OCI-LY1 (cell line): ENCODE data around the gene RPE65.

Experiments used
- H2AFZ ChIP-seq: fragments of 200-600 bp; sonication (generic), shearing (Covaris generic); 2 replicates; pipeline ENCODE4 v1.6.0; 2014; ENCODE audit warnings: antibody characterized with exemption, mild to moderate bottlenecking, low read length
- H3F3A ChIP-seq: fragments of 200-600 bp; sonication (generic), shearing (Covaris generic); 2 replicates; pipeline ENCODE4 v1.6.0; 2014; ENCODE audit warnings: mild to moderate bottlenecking, antibody characterized with exemption, low read length, moderate library complexity; ENCODE audit not compliant: insufficient read depth
- H3K27ac ChIP-seq: fragments of 200-600 bp; sonication (generic); 2 replicates; pipeline ENCODE4 v1.5.1; 2014; ENCODE audit warnings: low read length, mixed run types, mild to moderate bottlenecking, low read depth; ENCODE audit not compliant: poor library complexity, severe bottlenecking
- H3K27me3 ChIP-seq: fragments of 200-600 bp; sonication (generic); 2 replicates; pipeline ENCODE4 v1.6.0; 2014; ENCODE audit warnings: antibody characterized with exemption, mild to moderate bottlenecking, low read length, moderate library complexity; ENCODE audit not compliant: insufficient read depth
- H3K36me3 ChIP-seq: fragments of 200-600 bp; sonication (generic); 2 replicates; pipeline ENCODE4 v1.6.1; 2014; ENCODE audit warnings: mild to moderate bottlenecking, antibody characterized with exemption, low read length, moderate library complexity, mixed read lengths; ENCODE audit not compliant: insufficient read depth
- H3K4me1 ChIP-seq: fragments of 200-600 bp; sonication (generic); 2 replicates; pipeline ENCODE4 v1.5.1; 2014; ENCODE audit warnings: mild to moderate bottlenecking, low read length, moderate library complexity; ENCODE audit not compliant: insufficient read depth, severe bottlenecking
- H3K4me2 ChIP-seq: fragments of 200-600 bp; sonication (generic), shearing (Covaris generic); 2 replicates; pipeline ENCODE4 v1.6.1; 2014; ENCODE audit warnings: low read length
- H3K4me3 ChIP-seq: fragments of 200-600 bp; sonication (generic); 2 replicates; pipeline ENCODE4 v1.5.1; 2014; ENCODE audit warnings: low read length, low read depth, mild to moderate bottlenecking, mixed read lengths; ENCODE audit not compliant: poor library complexity, severe bottlenecking
- H3K79me2 ChIP-seq: fragments of 200-600 bp; shearing (Covaris generic); 2 replicates; pipeline ENCODE4 v1.6.1; 2016; ENCODE audit warnings: mixed run types, low read length, mixed read lengths; ENCODE audit not compliant: insufficient read depth
- H3K9ac ChIP-seq: fragments of 200-600 bp; sonication (generic), shearing (Covaris generic); 2 replicates; pipeline ENCODE4 v1.6.1; 2014; ENCODE audit warnings: mild to moderate bottlenecking, low read length, mixed read lengths
- H3K9me2 ChIP-seq: fragments of 200-600 bp; sonication (generic), shearing (Covaris generic); 2 replicates; pipeline ENCODE4 v1.6.1; 2014; ENCODE audit warnings: low read depth, mild to moderate bottlenecking, low read length, mixed read lengths
- H3K9me3 ChIP-seq: fragments of 200-600 bp; shearing (Covaris generic); 2 replicates; pipeline ENCODE4 v1.6.1; 2014; ENCODE audit warnings: low read length, mixed read lengths
- H4K20me1 ChIP-seq: fragments of 200-600 bp; sonication (generic), shearing (Covaris generic); 2 replicates; pipeline ENCODE4 v1.6.0; 2016; ENCODE audit warnings: mild to moderate bottlenecking, low read length; ENCODE audit not compliant: insufficient read depth
- CTCF ChIP-seq: fragments of 200-600 bp; sonication (generic), shearing (Covaris generic); IDR thresholded peaks from 2 replicates; pipeline ENCODE4 v1.5.1; 2017; ENCODE audit warnings: mild to moderate bottlenecking, antibody characterized with exemption, low read length, moderate library complexity, mixed read lengths
- EZH2 ChIP-seq: fragments of 200-600 bp; sonication (generic), shearing (Covaris generic); IDR thresholded peaks from 2 replicates; pipeline ENCODE4 v1.8.0; 2017; ENCODE audit warnings: borderline replicate concordance, mixed run types, mild to moderate bottlenecking, antibody characterized with exemption, low read length, moderate library complexity, mixed read lengths

RPE65 gene

GRCh38 chr1:68442006-68442405 is 7.7 kb downstream of the RPE65 start:
- H3K9me3 ChIP-seq = no peaks in the 10 kb centered on the region
- H3K9ac ChIP-seq = no peak overlapping the region
- H3K4me3 ChIP-seq = no peak overlapping the region
- H2AFZ ChIP-seq = no peak overlapping the region
- H3K9me2 ChIP-seq = no peaks in the 10 kb centered on the region
- no peak overlapping the region for H3K27ac ChIP-seq
- no peaks in the 10 kb centered on the region for H3K79me2 ChIP-seq
- no peak overlapping the region for H3K4me2 ChIP-seq
- H4K20me1 ChIP-seq = no peaks in the 10 kb centered on the region
- H3K27me3 ChIP-seq = peaks cover under 1% of the 10 kb centered on the region; the same call in 1 of the 2 replicates
- H3K4me1 ChIP-seq = no peaks in the 10 kb centered on the region
- H3F3A ChIP-seq = no peaks in the 10 kb centered on the region
- TF ChIP-seq CTCF (no peak), EZH2 (no peak)
- H3K36me3 ChIP-seq = no peaks in the 10 kb centered on the region

DNA sequence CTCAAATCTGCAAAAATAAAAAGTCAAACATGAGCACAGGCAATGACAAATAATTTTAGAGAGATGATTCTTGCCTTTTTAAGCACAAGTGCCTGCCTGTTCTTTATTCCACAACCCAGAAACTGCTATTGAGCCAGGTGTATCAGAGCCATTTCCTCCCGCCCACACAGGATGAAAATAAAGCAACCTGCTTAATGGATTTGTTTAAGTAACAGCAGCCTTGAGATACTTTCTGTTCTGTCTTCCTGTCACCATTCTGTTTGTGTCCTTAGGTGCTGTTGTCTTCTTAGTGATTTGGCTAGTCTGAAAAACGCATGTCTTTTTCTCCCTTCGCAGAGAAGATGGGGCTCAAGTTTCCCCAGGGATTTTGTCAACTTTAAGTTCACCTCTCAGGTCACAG is 11.4 kb downstream of the RPE65 start:
- Histone ChIP-seq H3K9me3 (no peaks in the 10 kb centered on the region), H3K9me2 (no peaks in the 10 kb centered on the region), H3K9ac (no peak overlapping the region), H3K4me3 (no peak overlapping the region), H4K20me1 (no peaks in the 10 kb centered on the region), H3K4me2 (no peak overlapping the region), H3K27me3 (peaks cover 4% of the 10 kb centered on the region; the same call in 1 of the 2 replicates), H3K4me1 (no peaks in the 10 kb centered on the region), H3K36me3 (no peaks in the 10 kb centered on the region), H3F3A (no peaks in the 10 kb centered on the region), H3K79me2 (no peaks in the 10 kb centered on the region), H2AFZ (no peak overlapping the region), H3K27ac (no peak overlapping the region)
- no peak for TF ChIP-seq EZH2
- TF ChIP-seq CTCF = no peak

DNA sequence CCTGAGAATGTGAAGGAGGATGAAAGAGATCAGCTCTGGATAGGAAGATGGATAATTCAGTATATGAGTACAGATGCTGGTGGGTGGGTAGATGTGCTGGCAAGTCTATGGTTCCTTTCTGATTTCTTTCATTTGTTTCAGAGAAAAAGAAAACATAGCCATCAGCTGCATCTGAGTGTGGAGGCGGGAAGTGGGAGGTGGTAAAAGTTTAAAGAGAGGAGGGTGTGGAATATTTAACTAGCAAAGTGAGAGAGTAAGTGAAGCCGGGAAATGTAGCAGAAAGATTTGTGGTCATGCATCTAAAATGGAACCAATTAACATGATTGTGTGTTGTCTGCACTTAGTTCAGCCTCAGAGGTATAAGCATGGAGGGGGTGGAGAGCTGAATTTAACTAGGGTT is 16.4 kb downstream of the RPE65 start:
- H4K20me1 ChIP-seq = no peaks in the 10 kb centered on the region
- no peak overlapping the region for H3K4me3 ChIP-seq
- no peak overlapping the region for H2AFZ ChIP-seq
- no peaks in the 10 kb centered on the region for H3F3A ChIP-seq
- no peaks in the 10 kb centered on the region for H3K79me2 ChIP-seq
- peaks cover 4% of the 10 kb centered on the region; the same call in 1 of the 2 replicates for H3K27me3 ChIP-seq
- H3K4me2 ChIP-seq = no peak overlapping the region
- no peaks in the 10 kb centered on the region for H3K36me3 ChIP-seq
- no peaks in the 10 kb centered on the region for H3K9me3 ChIP-seq
- H3K4me1 ChIP-seq = no peaks in the 10 kb centered on the region
- H3K9me2 ChIP-seq = no peaks in the 10 kb centered on the region
- no peak overlapping the region for H3K9ac ChIP-seq
- H3K27ac ChIP-seq = no peak overlapping the region
- TF ChIP-seq EZH2 (no peak), CTCF (no peak)
